Measurements from ENCODE around the gene ADRA2B.

DNA sequence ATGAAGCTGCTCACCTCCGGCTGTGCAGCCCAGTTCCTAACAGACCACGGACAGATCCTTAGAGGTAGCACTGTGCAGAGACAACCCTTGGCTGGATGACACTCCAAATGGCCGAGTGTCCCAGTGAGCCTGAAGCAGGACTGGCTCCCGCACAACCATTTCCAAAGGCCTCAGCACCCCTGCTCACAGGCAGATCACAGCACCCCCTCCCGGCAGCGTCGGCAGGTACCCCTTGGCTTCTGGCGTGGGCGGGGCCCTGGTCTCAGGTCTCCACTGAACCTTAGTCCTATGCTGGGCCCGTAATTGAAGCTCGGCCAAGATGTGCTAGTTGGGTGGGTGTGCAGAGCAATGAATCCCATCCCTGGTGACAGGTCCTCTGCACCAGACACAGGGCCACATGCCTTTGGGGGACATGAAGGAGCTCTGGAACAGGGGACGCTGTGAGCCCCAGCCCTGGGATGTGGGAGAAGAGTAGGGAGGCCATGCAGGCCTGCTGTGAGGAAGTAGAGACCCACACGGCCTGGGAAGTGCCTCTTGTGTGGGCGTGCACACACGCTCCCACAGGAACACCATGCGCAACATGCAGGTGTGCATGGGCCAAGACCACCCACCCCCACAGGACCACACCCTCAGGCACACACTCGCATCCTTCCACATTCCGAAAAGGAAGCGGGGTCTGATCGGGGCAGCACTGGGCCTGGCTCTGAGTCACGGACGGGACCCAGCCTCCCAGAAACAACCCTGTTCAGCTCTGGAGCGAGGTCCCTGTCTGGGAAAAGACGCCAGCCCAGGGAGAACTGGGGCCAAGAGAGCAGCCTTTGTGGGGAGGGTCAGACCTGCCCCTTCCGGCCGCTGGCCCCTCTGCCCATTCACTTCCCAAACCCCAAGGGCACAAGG is 26.1 kb upstream of the ADRA2B start:
- TF ChIP-seq EZH2 (IDR thresholded peaks at IDR 0.05; ENCODE audit: insufficient read depth, poor library complexity, severe bottlenecking), result no peak
- no peak for TF ChIP-seq EZH2phosphoT487 (IDR thresholded peaks at IDR 0.05; ENCODE audit: insufficient read depth, low read depth)
